K562 (cell line): ENCODE data around the gene INCA1. TPM values are rescaled to one million over a fixed set of nuclear protein-coding genes. Genes with fewer than 3 reads are reported as not detected.

Source experiments
- ATAC-seq: fragments of 200-7000 bp; cut with Tn5 transposase; 3 replicates; pipeline ENCODE4 v1.9.1; 2020; ENCODE audit warnings: moderate library complexity
- BruUV-seq: library from RNA; stranded (reverse); fragments of 400-500 nt; replicated peaks from 2 replicates; lab custom pipeline; 2021; lab: Mats Ljungman, UMichigan
- CTCF ChIA-PET: fragments of 300-600 bp; formaldehyde crosslinking; extraction: SDS; loops from one replicate; lab custom pipeline; 2021; ENCODE audit warnings: low intra/inter-chr PET ratio; lab: Yijun Ruan, JAX
- POLR2A ChIA-PET: fragments of 300-600, 350-650 bp; sonication (Branson Sonifier 250); formaldehyde crosslinking; extraction: SDS; loops from one replicate; lab custom pipeline; 2021; ENCODE audit warnings: antibody characterized with exemption, inconsistent platforms; lab: Yijun Ruan, JAX
- DNase-seq, 4 experiments: peaks; one replicate each; pipeline versions ENCODE4 v3.0.0 to v3.0.0-alpha.2; 2011 to 2018; ENCODE audit warnings: low spot score in 3 of 4, mixed read lengths in 3 of 4; ENCODE audit errors: extremely low read depth in 1 of 4
- FAIRE-seq: peaks from 2 replicates; lab custom pipeline; 2011; peaks lifted over from hg19 to GRCh38; lab: Jason Lieb, UNC
- H2AFZ ChIP-seq: 2 replicates; pipeline ENCODE4 v1.6.0; 2011; ENCODE audit warnings: low read depth, low read length, control low read depth, inconsistent platforms
- H3K27ac ChIP-seq: fragments of 200-600 bp; 3 replicates; pipeline ENCODE4 v1.8.0; 2011; ENCODE audit warnings: low read depth, mild to moderate bottlenecking, control low read depth, inconsistent platforms, low read length, moderate library complexity, mixed read lengths; ENCODE audit errors: extremely low read depth
- H3K27me3 ChIP-seq, 2 experiments: fragments of 300-600 bp in 1 of 2; 2 replicates in 1 of 2; 3 replicates in 1 of 2; pipeline versions ENCODE4 v1.6.0 to v1.8.0; 2011; ENCODE audit warnings: inconsistent platforms in 2 of 2, low read length in 2 of 2, mild to moderate bottlenecking in 1 of 2, mixed read lengths in 1 of 2, moderate library complexity in 1 of 2; ENCODE audit not compliant: control insufficient read depth in 2 of 2, insufficient read depth in 2 of 2
- H3K36me3 ChIP-seq: fragments of 300-600 bp; 3 replicates; pipeline ENCODE4 v1.8.0; 2011; ENCODE audit warnings: mild to moderate bottlenecking, low read length, inconsistent platforms; ENCODE audit not compliant: control insufficient read depth, insufficient read depth
- H3K4me1 ChIP-seq, 2 experiments: fragments of 200-600 bp in 1 of 2; replicated peaks in 1 of 2; 2 replicates in 1 of 2; 3 replicates in 1 of 2; pipeline versions ENCODE4 v1.5.1 to v1.8.0; 2011; ENCODE audit warnings: inconsistent platforms in 2 of 2, low read length in 2 of 2, mild to moderate bottlenecking in 1 of 2, mixed read lengths in 1 of 2, moderate library complexity in 1 of 2; ENCODE audit not compliant: control insufficient read depth in 2 of 2, insufficient read depth in 2 of 2
- H3K4me2 ChIP-seq: 2 replicates; pipeline ENCODE4 v1.6.1; 2011; ENCODE audit warnings: low read length, control low read depth, inconsistent platforms, mixed read lengths; ENCODE audit not compliant: insufficient read depth
- H3K4me3 ChIP-seq: fragments of 200-600 bp; sonication (generic), shearing (Covaris generic); 2 replicates; pipeline ENCODE4 v1.5.1; 2016; ENCODE audit warnings: control low read depth, inconsistent platforms
- H3K79me2 ChIP-seq: fragments of 200-600 bp; 3 replicates; pipeline ENCODE4 v1.8.0; 2011; ENCODE audit warnings: low read length, inconsistent platforms; ENCODE audit not compliant: control insufficient read depth, insufficient read depth
- H3K9ac ChIP-seq, 2 experiments: 2 replicates each; pipeline versions ENCODE4 v1.6.0 to v1.6.1; 2011; ENCODE audit warnings: low read depth in 2 of 2, low read length in 2 of 2, control low read depth in 1 of 2, inconsistent platforms in 1 of 2, mild to moderate bottlenecking in 1 of 2, mixed read lengths in 1 of 2; ENCODE audit not compliant: insufficient read depth in 1 of 2
- H3K9me1 ChIP-seq: one replicate; pipeline ENCODE4 v1.6.0; 2011; ENCODE audit warnings: inconsistent platforms, mild to moderate bottlenecking, low read length, moderate library complexity; ENCODE audit not compliant: control insufficient read depth, insufficient read depth
- H3K9me3 ChIP-seq: replicated peaks from 2 replicates; pipeline ENCODE4 v1.5.1; 2011; ENCODE audit warnings: low read depth, low read length, inconsistent platforms; ENCODE audit not compliant: control insufficient read depth, insufficient read depth
- H4K20me1 ChIP-seq: replicated peaks from 2 replicates; pipeline ENCODE4 v1.6.1; 2011; ENCODE audit warnings: low read length, inconsistent platforms, mixed read lengths; ENCODE audit not compliant: control insufficient read depth, insufficient read depth
- CBFA2T3 ChIP-seq: fragments of 450-650 bp; IDR thresholded peaks from 2 replicates; pipeline ENCODE4 v1.6.1; 2017
- E4F1 ChIP-seq: fragments of 250-450 bp; sonication (Bioruptor Pico); IDR thresholded peaks from 2 replicates; pipeline ENCODE4 v1.5.0; 2021; ENCODE audit warnings: mild to moderate bottlenecking, borderline replicate concordance
- ERF ChIP-seq: fragments of 450-650 bp; formaldehyde crosslinking; IDR thresholded peaks from 2 replicates; pipeline ENCODE4 v1.4.0; 2020; ENCODE audit warnings: mild to moderate bottlenecking, mixed read lengths
- GTF2F1 ChIP-seq: IDR thresholded peaks from 2 replicates; pipeline ENCODE4 v1.6.1; 2011; ENCODE audit warnings: low read depth, low read length, improper control_type of control experiment
- KDM2B ChIP-seq: fragments of 250-450 bp; sonication (Bioruptor Pico); IDR thresholded peaks from 2 replicates; pipeline ENCODE4 v1.8.0; 2021; ENCODE audit warnings: mild to moderate bottlenecking, moderate library complexity
- KLF13 ChIP-seq: fragments of 450-650 bp; IDR thresholded peaks from 2 replicates; pipeline ENCODE4 v1.6.1; 2016; ENCODE audit warnings: missing genetic modification characterization, low read depth, mild to moderate bottlenecking, missing compliant biosample characterization, moderate library complexity, borderline replicate concordance
- POLR2G ChIP-seq: fragments of 200-400 bp; formaldehyde crosslinking; IDR thresholded peaks from 2 replicates; pipeline ENCODE4 v1.6.1; 2017; ENCODE audit warnings: low read depth, mild to moderate bottlenecking, antibody characterized with exemption, low read length, moderate library complexity
- ZNF436 ChIP-seq: fragments of 250-450, 450-650 bp; sonication (Bioruptor Pico); formaldehyde crosslinking; IDR thresholded peaks from 2 replicates; pipeline ENCODE4 v1.7.0; 2020; ENCODE audit warnings: mild to moderate bottlenecking
- ZNF644 ChIP-seq: fragments of 200-800 bp; sonication (Bioruptor generic); IDR thresholded peaks from 2 replicates; pipeline ENCODE4 v1.6.1; 2016; ENCODE audit warnings: low read depth, missing genetic modification characterization, missing compliant biosample characterization
- ZNF79 ChIP-seq: fragments of 250-450 bp; sonication (Bioruptor Pico); IDR thresholded peaks from 2 replicates; pipeline ENCODE4 v1.4.0; 2020; ENCODE audit warnings: low read depth, mild to moderate bottlenecking, moderate library complexity
- ZNF830 ChIP-seq: fragments of 250-450 bp; sonication (Bioruptor Pico); IDR thresholded peaks from 2 replicates; pipeline ENCODE4 v1.5.0; 2021; ENCODE audit warnings: mild to moderate bottlenecking
- WGBS: fragments of 100-300 bp; shearing (Covaris generic); methylation state at CpG from one replicate; pipeline ENCODE4 v1.1.6; 2016; ENCODE audit warnings: low coverage, mixed read lengths; ENCODE audit not compliant: insufficient coverage; ENCODE audit errors: missing lambda C conversion rate; 5-methylcytosine and 5-hydroxymethylcytosine counted together
- in situ Hi-C: fragments of 300-500 bp; cut with MboI; formaldehyde crosslinking; loops from 4 replicates; pipeline ENCODE4 v1.15.0; 2018; ENCODE audit warnings: inconsistent platforms, mixed read lengths
- intact Hi-C: fragments of 100-400 bp; cut with micrococcal nuclease; formaldehyde crosslinking; loops from 2 replicates; pipeline ENCODE4 v1.14.2; 2022
- polyA plus RNA-seq, 8 experiments: library from polyadenylated mRNA; depleted of rRNA in 4 of 8; stranded (reverse) in 5 of 8; unstranded in 3 of 8; fragments of >200 nt; fragmentation: Nextera tagmentation in 2 of 8; fragmentation: Illumina TruSeq in 1 of 8; extraction: Ambion mirVana in 2 of 8; extraction: Trizol in 1 of 8; gene quantifications; 2 replicates each; pipeline versions ENCODE4 v1.2.1 to v1.2.3, GENCODE V29; 2011 to 2014; ENCODE audit warnings: inconsistent platforms in 1 of 8, missing spikeins in 1 of 8
- total RNA-seq, 7 experiments: library from RNA; depleted of rRNA in 6 of 7; stranded (reverse); fragments of >200 nt in 6 of 7; fragmentation: Illumina TruSeq in 2 of 7; extraction: Trizol in 2 of 7; gene quantifications; 2 replicates each; pipeline versions ENCODE4 v1.2.1 to v1.2.3, GENCODE V29; 2011 to 2021; ENCODE audit warnings: low replicate concordance in 1 of 7

The INCA1 gene
- total and polyA plus RNA-seq, 9 of the 15 experiments (the other 6 are each of a cell fraction or from before 2014, with no cell fraction given), result 0.08 to 0.50 (median 0.13) TPM; not detected in 4

GRCh38 chr17:5023588-5024147 lies 26.3 kb upstream of the INCA1 start:
- Histone ChIP-seq H3K4me2 (no peak overlapping the region), H3K9me1 (no peaks in the 10 kb centered on the region), H3K27me3 (no peaks in the 10 kb centered on the region), H3K9ac (no peak overlapping the region; a peak in 1 of 4 replicates), H3K79me2 (no peaks in the 10 kb centered on the region), H3K36me3 (peaks cover 30% of the 10 kb centered on the region; the same call in 2 of the 3 replicates), H3K9me3 (no peaks in the 10 kb centered on the region), H4K20me1 (no peaks in the 10 kb centered on the region), H3K4me1 (peaks cover 0 to 5% of the 10 kb centered on the region in 2 experiments; a peak in 1 of 5 replicates), H3K4me3 (no peak overlapping the region), H2AFZ (no peak overlapping the region), H3K27ac (no peak overlapping the region)
- POLR2A ChIA-PET, result interaction anchor here (0.8 kb wide), 1 partner anchor 44 kb away, joined by 3 read pairs; no protein-coding TSS in a partner anchor
- in situ Hi-C loops, result no loop called here
- DNase-seq, result no peak
- FAIRE-seq, result no peak
- 97% methylated on average over 5 of the region's 29 CpGs for WGBS
- no peak for ATAC-seq
- no TSS peak for BruUV-seq
- CTCF ChIA-PET, result no interaction called here
- intact Hi-C loops, result no loop called here
- no peak for TF ChIP-seq CBFA2T3
- no peak for TF ChIP-seq KLF13 (tag)
- TF ChIP-seq POLR2G, result peak; percentile 40; the same call in 1 of the 2 replicates

- Histone ChIP-seq H3K27me3 (no peaks in the 10 kb centered on the region), H2AFZ (no peak overlapping the region), H3K36me3 (peaks cover 33% of the 10 kb centered on the region; the same call in 2 of the 3 replicates), H3K9ac (no peak overlapping the region), H3K4me2 (no peak overlapping the region), H3K9me1 (no peaks in the 10 kb centered on the region), H3K4me1 (peaks cover 0 to 5% of the 10 kb centered on the region in 2 experiments; a peak in 1 of 5 replicates), H3K27ac (no peak overlapping the region), H3K9me3 (no peaks in the 10 kb centered on the region), H3K79me2 (no peaks in the 10 kb centered on the region), H4K20me1 (no peaks in the 10 kb centered on the region), H3K4me3 (no peak overlapping the region)
- no peak for FAIRE-seq
- in situ Hi-C loops (no loop called here), intact Hi-C loops (no loop called here)
- no peak for ATAC-seq
- CTCF ChIA-PET, result no interaction called here
- no peak for DNase-seq
- POLR2A ChIA-PET, result interaction anchor here (0.6 kb wide), 1 partner anchor 25 kb away, joined by 3 read pairs; no protein-coding TSS in a partner anchor
- BruUV-seq, result no TSS peak
- WGBS, result 91% methylated on average over 4 of the region's 30 CpGs
- no peak for TF ChIP-seq ZNF79 (CRISPR knock-in tag)
- no peak for TF ChIP-seq GTF2F1
- no peak for TF ChIP-seq E4F1
- TF ChIP-seq KDM2B (CRISPR knock-in tag), result no peak
- TF ChIP-seq ZNF436, result no peak
- no peak for TF ChIP-seq ZNF644
- TF ChIP-seq ZNF830 (CRISPR knock-in tag), result no peak
- TF ChIP-seq ERF, result no peak
Measured at GRCh38 chr17:5022171-5022711, 24.9 kb upstream of the INCA1 start.
